Omental fat pad (tissue), 4 donors: ENCODE results near the gene PCED1B. TPM values are rescaled to one million over a fixed set of nuclear protein-coding genes. Genes with fewer than 3 reads are reported as not detected.
A peak's percentile ranks its signal among the peaks of the same experiment; 100 is the strongest.
"Not testable (repeated sequence)": the region's sequence is repeated elsewhere in the genome, so short reads cannot be mapped to it uniquely, and the experiment has no call there.

Experiments used
- ATAC-seq: fragments of 150-250 bp; one replicate; pipeline ENCODE4 v1.9.1; 2016; ENCODE audit warnings: mild to moderate bottlenecking, moderate library complexity; ENCODE audit not compliant: low FRiP score
- DNase-seq: peaks from one replicate; pipeline ENCODE4 v3.0.0-alpha.2; 2019; ENCODE audit warnings: low spot score
- total RNA-seq, 4 donors: library from RNA; depleted of rRNA; stranded (reverse); fragments of >200 nt; gene quantifications; one replicate each; pipeline ENCODE4 v1.1.0, GENCODE V29; 2016
- TF ChIP-seq, protein P1 (sequence below), 3 donors: fragments of 450-650 bp; IDR thresholded peaks; one replicate each; pipeline ENCODE4 v1.5.1; 2016 to 2017; ENCODE audit warnings: antibody characterized with exemption in 3 of 3, mild to moderate bottlenecking in 3 of 3, moderate library complexity in 2 of 3

Gene PCED1B
- total RNA-seq, 4 donors from 2014 or later = 1.9 to 5.7 (median 3.8) TPM

DNA sequence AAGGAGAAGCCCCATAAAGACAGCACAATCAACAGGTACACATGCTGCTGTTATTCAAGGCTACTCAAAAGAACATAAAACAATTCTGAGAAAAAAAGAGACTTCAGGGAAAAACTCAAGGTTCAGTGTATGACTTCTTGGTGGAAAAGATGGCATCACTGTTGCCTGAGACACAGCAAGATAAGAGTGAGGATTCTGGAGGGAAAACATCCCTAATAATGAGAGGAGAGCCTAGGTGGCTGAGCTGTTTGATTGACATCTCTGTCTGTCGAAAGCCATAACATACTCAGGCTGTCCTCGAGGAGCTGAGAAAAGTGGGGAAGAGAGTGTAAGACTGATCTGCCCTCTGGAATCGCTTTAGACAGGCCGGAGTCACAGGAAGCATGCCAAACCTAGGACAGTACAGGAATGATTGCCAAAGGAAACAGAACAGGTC is 193.8 kb downstream of the PCED1B start:
- TF ChIP-seq, protein P1, sequence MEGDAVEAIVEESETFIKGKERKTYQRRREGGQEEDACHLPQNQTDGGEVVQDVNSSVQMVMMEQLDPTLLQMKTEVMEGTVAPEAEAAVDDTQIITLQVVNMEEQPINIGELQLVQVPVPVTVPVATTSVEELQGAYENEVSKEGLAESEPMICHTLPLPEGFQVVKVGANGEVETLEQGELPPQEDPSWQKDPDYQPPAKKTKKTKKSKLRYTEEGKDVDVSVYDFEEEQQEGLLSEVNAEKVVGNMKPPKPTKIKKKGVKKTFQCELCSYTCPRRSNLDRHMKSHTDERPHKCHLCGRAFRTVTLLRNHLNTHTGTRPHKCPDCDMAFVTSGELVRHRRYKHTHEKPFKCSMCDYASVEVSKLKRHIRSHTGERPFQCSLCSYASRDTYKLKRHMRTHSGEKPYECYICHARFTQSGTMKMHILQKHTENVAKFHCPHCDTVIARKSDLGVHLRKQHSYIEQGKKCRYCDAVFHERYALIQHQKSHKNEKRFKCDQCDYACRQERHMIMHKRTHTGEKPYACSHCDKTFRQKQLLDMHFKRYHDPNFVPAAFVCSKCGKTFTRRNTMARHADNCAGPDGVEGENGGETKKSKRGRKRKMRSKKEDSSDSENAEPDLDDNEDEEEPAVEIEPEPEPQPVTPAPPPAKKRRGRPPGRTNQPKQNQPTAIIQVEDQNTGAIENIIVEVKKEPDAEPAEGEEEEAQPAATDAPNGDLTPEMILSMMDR (IDR thresholded peaks at IDR 0.05) = no peak
- no peak for DNase-seq
- ATAC-seq = no peak

DNA sequence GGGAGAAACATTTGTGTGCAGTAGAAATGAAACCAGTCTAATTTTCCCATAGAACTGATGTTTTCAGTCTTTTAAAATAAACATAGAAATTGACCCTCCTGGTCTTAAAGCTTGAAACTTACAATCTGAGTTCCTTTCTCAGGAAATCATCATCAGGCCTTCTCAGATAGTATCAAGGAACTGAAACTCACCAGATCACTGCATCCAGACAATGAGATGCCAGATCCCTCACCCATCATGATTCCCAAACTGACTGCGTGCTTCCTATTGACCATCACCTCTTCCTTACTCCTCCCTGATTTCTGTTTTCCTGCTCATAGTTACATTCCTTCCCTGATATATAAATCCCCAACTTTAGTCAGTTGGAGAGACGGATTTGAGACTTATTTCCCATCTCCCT is 195.3 kb downstream of the PCED1B start:
- DNase-seq (no peak), ATAC-seq (no peak)
- TF ChIP-seq, protein P1 (IDR thresholded peaks at IDR 0.05) = no peak

DNA sequence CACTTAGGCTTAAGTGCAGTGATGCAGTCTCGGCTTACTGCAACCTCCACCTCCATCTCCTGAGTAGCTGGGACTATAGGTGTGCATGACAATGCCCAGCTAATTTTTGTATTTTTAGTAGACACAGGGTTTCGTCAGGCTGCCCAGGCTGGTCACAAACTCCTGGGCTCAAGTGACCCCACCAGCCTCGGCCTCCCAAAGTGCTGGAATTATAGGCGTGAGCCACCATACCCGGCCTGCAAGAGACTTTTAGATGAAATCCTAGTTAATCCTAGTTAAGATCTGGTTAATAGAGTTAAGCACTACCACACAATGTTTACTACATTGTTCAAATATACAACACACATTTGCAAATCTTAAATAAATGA is 196.8 kb downstream of the PCED1B start:
- ATAC-seq = no peak
- no peak for DNase-seq
- TF ChIP-seq, protein P1 (IDR thresholded peaks at IDR 0.05) = no peak

DNA sequence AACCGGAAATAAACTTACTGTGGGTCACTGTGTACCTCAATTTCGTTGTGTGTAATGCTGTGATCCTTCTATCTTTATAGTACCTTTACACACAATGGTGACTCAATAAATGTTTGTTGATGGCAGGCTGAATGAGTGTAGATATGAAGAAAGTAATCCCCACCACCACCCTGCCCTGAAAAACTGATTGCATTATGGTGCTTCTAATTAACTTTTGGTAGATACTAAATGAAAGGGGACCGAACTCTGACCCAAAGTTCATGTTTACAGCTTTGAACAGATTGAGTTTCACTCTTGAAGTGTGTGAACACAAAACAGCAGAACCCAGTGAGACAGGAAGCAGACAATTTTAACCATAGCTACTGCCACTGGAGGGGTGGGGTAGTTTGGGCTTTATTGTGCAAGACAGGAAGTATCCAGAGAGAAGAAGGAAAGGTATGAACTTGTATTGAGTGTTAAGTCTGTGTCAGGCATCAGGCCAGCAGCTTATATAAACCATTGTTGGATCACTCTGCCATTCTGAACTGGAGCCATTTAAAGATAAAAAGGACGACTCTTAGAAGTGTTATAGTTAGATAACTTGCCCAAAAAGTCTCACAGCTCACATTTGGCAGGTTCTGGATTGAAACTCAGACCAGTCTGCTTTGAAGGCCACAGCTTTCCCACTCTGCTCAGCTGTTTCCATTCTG is 197.3 kb downstream of the PCED1B start:
- DNase-seq (no peak), ATAC-seq (no peak)
- TF ChIP-seq, protein P1 (IDR thresholded peaks at IDR 0.05) = no peak

DNA sequence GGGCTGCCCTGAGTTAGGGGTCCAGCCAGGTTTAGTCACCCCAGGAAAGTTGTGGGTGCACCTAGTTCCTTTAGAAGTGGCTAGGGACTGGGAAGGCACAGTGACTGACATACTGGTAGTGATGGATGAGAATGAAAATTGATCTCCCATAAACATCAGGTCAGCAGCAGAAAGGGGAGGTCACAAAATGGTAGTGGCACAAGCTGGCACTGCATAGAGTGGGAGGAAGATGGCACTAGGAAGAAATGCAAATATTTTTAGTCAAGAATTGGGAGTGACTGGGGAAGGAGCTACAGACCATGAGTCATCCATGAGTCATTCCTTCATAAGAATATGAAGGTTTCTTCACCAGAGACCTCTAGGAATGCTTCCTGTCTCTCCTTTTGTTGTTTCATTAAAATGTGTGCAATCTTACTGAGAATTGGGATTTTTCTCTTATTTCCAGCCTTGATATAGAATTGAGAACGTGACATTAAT is 198.6 kb downstream of the PCED1B start:
- DNase-seq = no peak
- ATAC-seq = peak; percentile 82
- TF ChIP-seq, protein P1 (IDR thresholded peaks at IDR 0.05) = no peak

DNA sequence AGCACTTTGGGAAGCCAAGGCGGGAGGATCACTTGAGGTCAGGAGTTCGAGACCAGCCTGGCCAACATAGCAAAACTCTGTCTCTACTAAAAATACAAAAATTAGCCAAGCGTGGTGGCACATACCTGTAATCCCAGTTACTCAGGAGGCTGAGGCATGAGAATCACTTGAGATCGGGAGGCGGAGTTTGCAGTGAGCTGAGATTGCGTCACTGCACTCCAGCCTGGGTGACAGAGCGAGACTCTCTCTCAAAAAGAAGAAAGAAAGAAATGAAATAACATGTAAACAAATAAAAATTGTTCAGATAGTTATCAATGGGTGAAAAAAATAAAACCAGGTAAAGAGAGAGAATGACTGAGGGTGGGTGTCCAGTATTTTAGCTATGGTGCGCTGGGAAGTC is 200.3 kb downstream of the PCED1B start:
- not testable (repeated sequence) for ATAC-seq, DNase-seq

DNA sequence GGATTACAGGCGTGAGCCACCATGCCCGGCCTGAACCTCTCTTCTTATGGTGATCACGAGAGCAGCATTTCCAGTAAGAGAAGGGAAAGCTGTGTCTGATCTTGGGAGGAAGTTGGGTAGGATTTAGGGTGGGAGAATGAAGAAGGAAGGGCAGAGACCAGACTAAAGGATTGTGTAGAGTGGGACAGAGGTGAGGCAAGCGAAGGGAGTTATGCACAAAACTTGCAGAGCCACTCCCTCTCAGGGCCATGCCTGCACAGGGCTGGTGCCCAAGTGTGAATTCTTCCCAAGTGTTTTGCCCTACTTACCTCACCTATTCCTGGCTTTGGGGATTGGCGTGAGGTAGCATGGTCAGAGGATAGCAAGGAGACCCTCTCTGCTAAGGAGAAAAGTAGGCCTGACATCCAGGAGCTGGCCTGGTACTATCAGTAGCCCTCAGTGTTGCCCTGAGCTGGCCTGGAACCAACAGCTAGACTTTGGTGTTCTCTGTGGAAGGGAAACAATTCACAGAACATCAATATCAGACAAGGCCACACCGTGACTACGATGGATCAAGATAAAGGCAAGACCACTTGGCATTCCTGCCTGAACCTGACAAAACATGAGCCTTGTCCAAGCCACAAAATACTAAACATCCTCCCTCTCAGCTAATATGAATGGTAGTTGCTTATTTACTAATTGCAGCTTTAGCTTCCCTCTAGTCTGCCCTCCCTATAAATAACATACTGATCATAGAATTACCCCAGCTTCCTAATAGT is 201.3 kb downstream of the PCED1B start:
- no peak for ATAC-seq
- TF ChIP-seq, protein P1 (IDR thresholded peaks at IDR 0.05) = no peak

More for the DNA sequence above, 201.3 kb downstream of the PCED1B start:
- no peak for DNase-seq
